D341Med (cell line): ENCODE measurements around the gene CDH16.
"Not testable (repeated sequence)": the region's sequence is repeated elsewhere in the genome, so short reads cannot be mapped to it uniquely, and the experiment has no call there.

ENCODE experiments used
- DNase-seq: peaks from one replicate; pipeline ENCODE4 v3.0.0; 2012; ENCODE audit warnings: low spot score

The CDH16 gene

GRCh38 chr16:66946974-66947301 is 28.3 kb upstream of the CDH16 start:
- no peak for DNase-seq

- DNase-seq = no peak
Measured at GRCh38 chr16:66946541-66946940, 27.9 kb upstream of the CDH16 start.

GRCh38 chr16:66945939-66946338 is 27.3 kb upstream of the CDH16 start:
- no peak for DNase-seq

DNA sequence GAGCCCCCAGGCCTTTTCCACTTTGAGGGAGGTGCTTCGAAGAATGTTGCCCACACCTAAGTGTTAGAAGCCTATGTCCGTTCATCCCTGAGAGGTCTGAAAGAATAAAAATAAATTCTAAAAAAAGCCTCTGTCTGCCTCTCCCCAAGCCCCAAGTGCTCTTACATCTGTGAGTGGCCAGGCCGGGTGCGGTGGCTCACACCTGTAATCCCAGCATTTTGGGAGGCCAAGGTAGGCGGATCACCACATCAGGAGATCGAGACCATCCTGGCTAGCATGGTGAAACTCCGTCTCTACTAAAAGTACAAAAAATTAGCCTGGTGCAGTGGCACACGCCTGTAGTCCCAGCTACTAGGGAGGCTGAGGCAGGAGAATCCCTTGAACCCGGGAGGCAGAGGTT is 26.3 kb upstream of the CDH16 start:
- not testable (repeated sequence) for DNase-seq

DNA sequence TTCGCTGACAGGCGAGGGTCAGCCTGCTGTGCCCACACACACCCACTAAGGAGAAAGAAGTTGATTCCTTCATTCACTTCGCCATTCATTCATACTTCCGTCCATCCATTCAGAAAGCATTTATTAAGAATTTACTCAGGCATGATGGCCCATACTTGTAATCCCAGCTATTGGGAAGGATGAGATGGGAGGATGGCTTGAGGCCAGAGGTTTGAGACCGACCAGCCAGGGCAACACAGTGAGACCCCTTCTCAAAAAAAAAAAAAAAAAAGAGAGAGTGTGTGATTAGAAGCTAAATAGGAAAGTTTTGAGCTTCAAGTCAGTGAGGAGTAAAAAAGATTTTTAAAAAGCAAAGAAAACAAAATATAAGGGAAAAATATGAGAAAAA is 25.4 kb upstream of the CDH16 start:
- DNase-seq = no peak

DNA sequence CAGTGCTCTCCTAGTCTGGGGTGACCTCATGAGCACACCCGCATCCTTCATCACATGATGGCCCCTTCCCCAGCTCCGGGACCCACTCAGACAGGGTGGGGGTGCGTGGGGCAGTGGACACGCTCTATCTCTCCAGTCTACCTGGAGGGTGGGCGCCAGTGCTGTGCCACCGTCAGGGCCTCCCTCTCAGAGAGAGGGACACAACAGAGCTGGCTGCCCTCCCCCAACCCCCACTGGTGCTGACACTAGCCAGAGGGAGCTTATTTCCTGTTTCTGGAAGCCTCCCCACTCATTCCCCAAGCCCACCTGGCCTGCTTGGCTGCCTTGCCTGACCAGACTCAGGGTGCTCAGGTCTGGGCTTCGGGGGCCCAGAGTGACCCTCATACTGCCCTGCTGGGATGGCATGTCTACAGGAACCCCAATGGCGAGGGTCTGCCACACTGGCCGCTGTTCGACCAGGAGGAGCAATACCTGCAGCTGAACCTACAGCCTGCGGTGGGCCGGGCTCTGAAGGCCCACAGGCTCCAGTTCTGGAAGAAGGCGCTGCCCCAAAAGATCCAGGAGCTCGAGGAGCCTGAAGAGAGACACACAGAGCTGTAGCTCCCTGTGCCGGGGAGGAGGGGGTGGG is 24.9 kb upstream of the CDH16 start:
- DNase-seq = no peak

GRCh38 chr16:66942981-66943380 is 24.3 kb upstream of the CDH16 start:
- DNase-seq = no peak

DNA sequence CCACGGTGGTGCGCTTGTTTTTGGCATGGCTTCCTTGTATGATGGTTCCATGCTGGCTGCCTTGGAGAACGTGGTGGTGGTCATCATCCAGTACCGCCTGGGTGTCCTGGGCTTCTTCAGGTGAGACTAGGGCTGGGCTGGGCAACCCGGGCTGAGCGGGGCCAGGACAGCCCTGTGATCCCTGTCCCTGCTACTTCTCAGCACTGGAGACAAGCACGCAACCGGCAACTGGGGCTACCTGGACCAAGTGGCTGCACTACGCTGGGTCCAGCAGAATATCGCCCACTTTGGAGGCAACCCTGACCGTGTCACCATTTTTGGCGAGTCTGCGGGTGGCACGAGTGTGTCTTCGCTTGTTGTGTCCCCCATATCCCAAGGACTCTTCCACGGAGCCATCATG is 21.6 kb upstream of the CDH16 start:
- no peak for DNase-seq

DNA sequence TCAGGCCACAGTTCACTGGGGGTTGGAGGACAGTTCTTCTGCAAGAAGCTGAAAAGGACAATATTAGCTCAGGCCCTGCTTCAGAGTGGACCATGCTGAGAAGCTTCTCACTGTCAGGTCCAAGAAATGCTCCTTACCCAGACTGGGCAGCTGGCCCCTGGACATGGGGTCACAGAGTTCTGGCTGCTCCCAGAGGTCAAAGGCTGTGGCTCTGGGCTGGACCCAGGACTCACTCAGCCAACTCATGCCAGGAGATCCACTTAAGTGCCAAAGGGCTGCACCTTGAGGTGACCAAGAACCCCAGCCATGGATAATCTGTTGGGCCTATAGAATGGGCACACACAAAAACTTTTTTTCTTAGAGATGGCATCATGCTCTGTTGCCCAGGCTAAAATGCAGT is 20.7 kb upstream of the CDH16 start:
- no peak for DNase-seq

- no peak for DNase-seq
Measured at GRCh38 chr16:66937725-66938337, 19.1 kb upstream of the CDH16 start.

- no peak for DNase-seq
Measured at GRCh38 chr16:66936889-66937554, 18.3 kb upstream of the CDH16 start.

GRCh38 chr16:66936462-66936861 is 17.8 kb upstream of the CDH16 start:
- no peak for DNase-seq

GRCh38 chr16:66935314-66936011 is 16.8 kb upstream of the CDH16 start, which contains the start of gene CES2:
CES2 (plus strand) TSS chr16:66935516; CDS start chr16:66935636, 120 bp downstream.
- DNase-seq = no peak

DNA sequence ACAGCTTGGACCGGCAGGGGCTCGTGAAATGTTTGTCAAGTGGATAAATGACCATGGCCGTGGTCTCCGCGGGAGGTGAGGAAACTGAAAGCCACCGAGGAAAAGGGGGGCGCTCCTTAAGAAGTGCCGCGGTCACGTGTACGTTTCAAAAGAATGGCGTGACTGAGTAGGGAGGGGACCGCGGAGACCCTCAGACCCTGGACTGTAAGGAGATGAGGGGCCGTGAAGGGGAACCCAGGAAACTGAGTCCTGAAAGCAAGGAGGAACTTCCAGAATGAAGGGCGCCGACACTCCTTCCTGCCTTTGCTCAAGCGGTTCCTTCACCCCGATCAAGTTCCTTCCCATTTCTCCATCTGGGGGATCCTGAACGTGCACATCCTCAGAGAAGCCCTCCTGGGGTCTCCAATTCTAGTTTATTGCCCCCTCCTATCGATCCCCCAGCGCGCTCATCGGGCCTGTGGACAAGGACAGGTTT is 16.2 kb upstream of the CDH16 start:
- DNase-seq = not testable (repeated sequence)

- peak; percentile 92 for DNase-seq
Measured at GRCh38 chr16:66934138-66934838, 15.6 kb upstream of the CDH16 start, which contains the start of gene CIAO2B. CIAO2B (minus strand) TSS chr16:66934402; CDS start chr16:66934364, 38 bp downstream.

DNA sequence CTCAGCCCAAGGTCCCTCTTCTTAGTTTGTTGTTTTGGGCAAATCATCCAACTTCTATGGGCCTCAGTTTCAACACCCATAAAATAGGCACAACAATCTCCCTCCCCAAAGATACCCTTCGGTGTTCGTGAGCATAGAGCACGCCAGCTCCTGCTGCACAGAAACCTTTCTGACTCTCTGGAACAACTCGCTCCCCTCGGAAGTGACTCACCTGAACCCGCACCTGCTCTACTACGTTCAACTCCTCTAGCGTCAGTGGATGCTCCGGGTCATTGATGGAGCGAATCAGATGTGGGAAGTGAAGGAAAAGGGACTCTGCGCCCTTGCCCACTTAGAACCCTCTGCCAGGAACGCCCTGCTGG is 15.1 kb upstream of the CDH16 start:
- no peak for DNase-seq

DNA sequence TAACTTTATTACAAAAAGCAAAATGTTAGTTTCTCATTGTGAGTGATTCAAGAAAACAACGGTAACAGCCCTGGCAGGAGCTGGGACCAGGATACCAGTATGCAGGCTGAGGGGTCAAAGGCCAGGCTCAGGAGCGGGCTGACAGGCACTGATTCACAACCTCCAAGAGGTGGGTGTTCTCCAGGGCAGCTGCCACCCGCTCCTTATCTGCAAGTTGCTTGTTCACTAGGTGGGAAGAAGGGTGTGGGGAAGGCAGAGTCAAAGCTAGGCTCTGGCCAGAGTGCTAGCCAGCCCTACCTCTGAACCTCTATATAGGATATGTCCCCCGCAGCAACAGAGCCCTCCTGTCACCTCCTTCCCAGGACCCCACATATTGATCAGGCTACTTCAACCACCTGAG is 13.4 kb upstream of the CDH16 start:
- no peak for DNase-seq

- DNase-seq = no peak
Measured at GRCh38 chr16:66931665-66932064, 13.0 kb upstream of the CDH16 start.

- no peak for DNase-seq
Measured at GRCh38 chr16:66930189-66930588, 11.5 kb upstream of the CDH16 start.

DNA sequence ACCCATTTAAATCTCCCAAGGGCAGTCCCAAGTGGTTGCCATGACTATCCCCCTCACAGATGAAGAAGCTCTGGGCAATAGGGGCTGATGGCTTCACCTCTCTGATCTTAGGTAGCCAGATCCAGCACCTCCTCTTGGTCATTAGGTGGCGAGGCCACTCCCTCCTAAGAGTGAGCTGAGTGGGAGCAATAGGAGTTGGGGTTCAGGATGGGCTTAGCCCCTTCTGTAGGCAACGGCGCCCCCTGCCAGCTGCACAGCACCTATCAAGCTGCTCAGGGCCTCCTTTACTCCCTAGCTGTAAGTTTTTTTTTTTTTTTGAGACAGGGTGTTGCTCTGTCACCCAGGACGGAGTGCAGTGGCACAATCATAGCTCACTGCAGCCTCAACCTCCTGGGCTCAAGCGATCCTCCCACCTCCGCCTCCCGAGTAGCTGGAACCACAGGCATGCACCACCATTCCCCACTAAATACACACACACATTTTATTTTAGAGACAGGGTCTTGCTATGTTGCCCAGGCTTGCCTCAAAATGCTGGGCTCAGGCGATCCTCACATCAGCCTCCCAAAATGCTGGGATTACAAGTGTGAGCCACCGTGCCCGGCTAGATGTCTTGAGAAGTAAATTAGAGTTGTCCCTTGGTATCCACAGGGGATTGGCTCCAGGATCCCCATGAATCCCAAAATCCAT is 10.2 kb upstream of the CDH16 start:
- peak; percentile 70 for DNase-seq

DNA sequence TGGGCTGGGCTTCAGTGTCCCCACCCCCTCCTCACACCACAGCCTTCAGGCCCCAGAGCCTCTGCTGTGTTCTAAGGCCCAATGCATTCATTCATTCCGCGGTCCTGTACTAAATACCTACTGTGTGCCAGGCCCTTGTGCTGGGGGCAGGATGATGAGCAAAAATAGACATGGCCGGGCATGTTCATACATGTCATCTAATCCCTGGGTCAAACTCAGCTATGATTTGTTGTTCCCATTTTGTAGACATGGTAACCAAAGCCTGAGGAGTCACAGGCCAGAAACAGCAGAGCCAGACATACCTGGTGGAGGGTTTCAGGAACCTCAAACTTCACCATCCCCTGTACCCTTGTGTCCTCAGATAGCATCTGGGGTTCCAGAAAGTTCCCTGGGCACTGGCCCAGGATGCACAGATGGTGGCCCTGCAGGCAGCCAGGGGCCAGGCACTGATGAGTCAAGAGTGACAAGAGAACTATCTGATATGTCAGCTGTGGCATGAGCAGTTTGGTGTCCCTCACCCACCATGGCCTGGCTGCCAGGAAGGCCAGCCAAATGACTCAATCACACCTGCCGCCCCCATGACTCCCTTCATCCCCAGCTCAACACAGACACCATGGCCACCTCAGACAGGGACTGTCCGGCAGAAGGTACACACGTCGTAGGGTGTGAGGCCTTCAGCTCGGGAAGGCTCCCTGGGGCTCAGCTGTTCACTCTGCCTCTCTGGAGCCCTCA is 9.4 kb upstream of the CDH16 start:
- DNase-seq = no peak
